HG03354 (cell line): ENCODE measurements around the gene MYO7B.

ENCODE experiments used
- ATAC-seq: cut with Tn5 transposase; IDR thresholded peaks from one replicate; pipeline ENCODE4 v1.9.1; 2021; ENCODE audit warnings: mild to moderate bottlenecking; ENCODE audit not compliant: unreplicated experiment, poor library complexity, severe bottlenecking

The MYO7B gene

GRCh38 chr2:127671557-127672302 lies 136.2 kb downstream of the MYO7B start:
- no peak for ATAC-seq

GRCh38 chr2:127672341-127673224 lies 137.1 kb downstream of the MYO7B start:
- no peak for ATAC-seq

GRCh38 chr2:127673291-127674069 lies 138.0 kb downstream of the MYO7B start:
- ATAC-seq: no peak

- ATAC-seq: no peak
Measured at GRCh38 chr2:127674241-127675209, 139.0 kb downstream of the MYO7B start.

DNA sequence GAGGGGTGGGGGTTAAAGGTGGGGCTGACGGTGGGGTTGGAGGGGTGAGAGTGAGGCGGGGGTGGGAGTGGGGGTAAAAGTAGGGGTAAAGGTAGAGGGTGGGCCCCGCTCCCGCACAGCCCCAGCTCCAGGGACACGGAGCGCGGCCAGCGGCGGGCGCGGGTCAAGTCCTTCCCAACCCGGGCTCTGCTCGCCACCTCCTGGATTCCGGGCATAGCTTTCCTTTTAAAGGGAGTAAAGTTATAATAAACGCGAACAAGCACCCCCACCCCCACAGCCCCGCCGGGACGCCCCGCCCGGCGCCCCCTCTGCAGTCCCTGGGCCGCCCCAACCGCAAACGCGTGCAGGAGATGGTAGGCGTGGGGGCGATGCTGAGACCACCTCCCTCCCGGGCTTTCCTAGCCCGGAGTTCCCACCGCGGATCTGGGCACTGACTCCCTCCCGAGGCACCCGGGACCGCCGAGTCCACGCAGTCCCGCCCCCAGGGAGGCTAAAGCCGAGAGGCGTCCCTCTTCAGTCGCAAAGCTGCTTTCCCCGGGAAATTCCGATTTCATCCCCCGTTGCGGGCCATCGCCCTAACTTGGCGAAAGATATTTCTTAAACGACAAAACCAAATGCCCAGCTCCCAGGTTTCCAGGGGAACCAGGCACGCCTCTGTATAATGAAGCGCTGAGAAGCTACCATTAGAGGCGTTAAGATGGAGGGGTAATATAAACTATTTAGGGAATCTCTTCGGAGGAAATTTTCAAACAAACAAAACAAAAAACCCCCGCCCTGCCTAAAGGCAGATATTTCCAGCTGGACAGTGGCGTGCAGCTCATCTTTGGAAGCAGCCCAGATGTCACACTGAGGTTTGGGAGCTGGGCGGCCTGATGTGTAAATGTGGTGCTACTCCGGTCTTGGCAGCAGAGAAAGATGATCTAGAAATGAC lies 140.1 kb downstream of the MYO7B start, which contains the start of gene LIMS2:
Gene LIMS2 (minus strand): TSS at position 200 of the 931 bp plus-strand sequence. CDS start 506 bp downstream, outside the sequence.
- ATAC-seq: no peak

GRCh38 chr2:127676906-127677305 lies 141.4 kb downstream of the MYO7B start:
- no peak for ATAC-seq

DNA sequence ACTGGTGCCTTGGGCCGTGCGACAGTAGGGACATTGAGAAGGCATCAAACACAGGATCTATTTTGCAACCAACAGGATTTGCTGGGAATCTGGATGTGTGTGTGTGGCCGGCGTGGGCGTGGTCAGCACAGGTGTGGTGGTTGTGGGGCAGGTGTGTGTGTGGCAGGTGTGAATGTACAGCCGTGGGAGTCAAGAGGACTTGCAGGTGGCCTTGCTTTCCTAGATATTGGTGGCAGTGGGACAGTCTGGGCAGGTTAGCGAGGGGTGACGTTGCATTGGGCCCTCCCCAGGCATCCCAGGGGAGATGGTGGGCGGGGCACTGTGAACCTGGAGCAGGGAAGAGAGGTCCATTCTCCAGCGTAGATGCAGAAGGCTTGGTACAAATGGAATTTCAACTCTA lies 143.0 kb downstream of the MYO7B start:
- ATAC-seq: no peak

DNA sequence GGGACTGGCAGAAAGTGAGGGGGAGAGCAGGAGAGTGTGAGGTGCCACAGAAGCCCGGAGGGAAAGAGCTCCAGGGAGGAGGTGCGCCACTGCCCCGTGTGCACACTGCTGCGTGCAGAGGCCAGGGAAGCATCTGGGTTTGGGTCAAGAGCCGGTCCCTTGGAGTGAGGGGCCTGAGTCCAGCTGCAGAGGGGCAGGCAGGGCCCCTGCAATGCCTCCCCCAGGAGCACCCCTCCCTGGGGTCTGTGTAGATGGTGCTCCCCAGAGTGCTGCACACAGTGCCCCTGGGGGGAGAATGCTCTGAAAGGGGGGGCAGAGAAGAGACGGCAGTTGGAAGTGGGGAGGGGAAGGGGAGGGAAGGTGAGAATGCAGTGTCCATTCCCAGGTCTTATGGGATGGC lies 143.5 kb downstream of the MYO7B start:
- ATAC-seq: no peak

DNA sequence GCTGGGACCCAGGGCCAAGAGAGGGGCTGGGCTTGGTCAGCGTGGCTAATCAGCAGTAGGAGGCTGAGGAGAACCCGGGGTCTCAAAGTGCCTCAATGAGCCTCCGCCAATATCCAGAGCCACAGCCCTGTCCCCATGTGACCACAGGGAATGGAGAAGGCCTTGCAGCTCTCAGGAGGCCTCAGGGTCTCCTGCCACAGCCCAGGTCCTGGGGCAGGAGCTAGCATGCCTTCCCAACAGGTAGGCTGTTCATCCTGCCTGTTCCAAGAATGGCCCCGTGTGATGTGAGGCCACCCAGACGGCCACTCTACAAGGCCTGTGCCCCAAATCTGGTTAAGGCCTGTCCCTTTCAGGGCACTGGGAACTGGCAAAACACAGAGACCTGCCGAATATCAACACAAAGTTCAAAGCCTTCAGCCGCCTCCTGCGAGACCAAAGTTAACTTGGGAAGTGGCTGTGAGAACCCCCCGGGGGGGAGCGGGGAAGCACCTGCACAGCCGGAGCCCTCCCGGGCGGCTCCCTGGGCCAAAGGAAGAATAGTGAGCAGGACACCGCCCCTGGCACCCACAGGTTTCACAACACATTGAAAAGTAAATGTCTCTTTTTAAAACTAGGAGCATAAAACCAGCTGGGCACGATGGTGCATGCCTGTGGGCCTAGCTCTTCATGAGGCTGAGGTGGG lies 144.3 kb downstream of the MYO7B start:
- no peak for ATAC-seq

DNA sequence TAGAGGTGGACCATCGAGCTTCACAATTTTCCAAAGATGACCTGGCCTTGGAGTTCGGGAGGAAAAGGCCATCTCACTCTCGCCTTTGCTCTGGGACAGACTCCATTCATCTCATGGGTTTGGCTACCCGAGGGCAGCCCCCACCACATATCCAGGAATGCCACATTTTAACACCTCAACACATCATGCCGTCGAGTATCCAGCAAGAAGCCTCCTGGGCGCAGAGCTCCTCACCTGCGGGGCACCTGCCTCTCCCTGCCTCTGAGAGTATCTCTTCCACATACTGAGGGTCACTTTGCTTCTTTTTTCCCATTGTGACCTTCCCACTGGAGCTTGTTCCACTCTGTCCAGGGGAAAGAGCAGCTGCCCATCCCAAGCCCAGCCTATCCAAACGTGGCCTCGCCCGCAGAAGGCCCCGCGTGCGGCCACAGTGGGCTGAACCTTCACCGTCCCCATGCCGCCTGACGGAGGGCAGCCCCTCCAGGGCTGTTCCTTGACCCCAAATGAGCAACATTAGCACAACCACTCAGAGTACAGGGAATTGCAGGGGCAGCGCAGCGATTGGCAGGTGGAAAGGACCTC lies 145.3 kb downstream of the MYO7B start:
- ATAC-seq: no peak

GRCh38 chr2:127681288-127681804 lies 145.9 kb downstream of the MYO7B start:
- ATAC-seq: no peak

GRCh38 chr2:127681976-127682857 lies 146.7 kb downstream of the MYO7B start:
- ATAC-seq: no peak

GRCh38 chr2:127683056-127683455 lies 147.6 kb downstream of the MYO7B start:
- ATAC-seq: no peak

GRCh38 chr2:127683757-127684156 lies 148.3 kb downstream of the MYO7B start:
- no peak for ATAC-seq

GRCh38 chr2:127685410-127686080 lies 150.1 kb downstream of the MYO7B start:
- ATAC-seq: no peak
